Medulla oblongata (tissue), 1 donor: ENCODE measurements around the gene ETV3.
"Not testable (repeated sequence)": the region's sequence is repeated elsewhere in the genome, so short reads cannot be mapped to it uniquely, and the experiment has no call there.

Source experiments
- DNase-seq: peaks from one replicate; pipeline ENCODE4 v3.0.0-alpha.2; 2015; ENCODE audit errors: extremely low spot score

ETV3 gene

GRCh38 chr1:157112186-157112867 is 25.9 kb downstream of the ETV3 start:
- DNase-seq = no peak

- no peak for DNase-seq
Measured at GRCh38 chr1:157111396-157112165, 26.6 kb downstream of the ETV3 start.

- DNase-seq = no peak
Measured at GRCh38 chr1:157110686-157111085, 27.5 kb downstream of the ETV3 start.

DNA sequence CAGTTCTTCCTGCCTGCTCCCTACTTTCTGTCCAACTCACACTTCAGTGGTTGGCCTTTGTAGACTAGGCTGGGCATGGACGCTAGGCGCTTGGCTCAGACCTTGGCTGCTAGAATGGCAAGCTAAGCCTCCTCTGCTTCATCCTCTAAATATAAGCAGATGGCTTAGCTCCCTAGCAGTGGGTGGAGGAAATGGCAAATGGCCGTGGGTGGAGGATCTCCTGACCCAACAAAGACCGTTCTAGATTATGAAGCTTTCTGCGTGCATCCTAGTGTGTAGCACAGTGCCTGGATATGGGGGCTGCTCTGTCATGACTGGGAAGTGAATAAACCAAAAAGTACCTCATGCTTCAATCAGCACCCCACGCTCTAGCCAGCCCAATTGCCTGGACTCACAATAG is 28.2 kb downstream of the ETV3 start:
- DNase-seq = no peak

GRCh38 chr1:157108448-157108847 is 29.7 kb downstream of the ETV3 start:
- DNase-seq = no peak

- no peak for DNase-seq
Measured at GRCh38 chr1:157107702-157108101, 30.5 kb downstream of the ETV3 start.

DNA sequence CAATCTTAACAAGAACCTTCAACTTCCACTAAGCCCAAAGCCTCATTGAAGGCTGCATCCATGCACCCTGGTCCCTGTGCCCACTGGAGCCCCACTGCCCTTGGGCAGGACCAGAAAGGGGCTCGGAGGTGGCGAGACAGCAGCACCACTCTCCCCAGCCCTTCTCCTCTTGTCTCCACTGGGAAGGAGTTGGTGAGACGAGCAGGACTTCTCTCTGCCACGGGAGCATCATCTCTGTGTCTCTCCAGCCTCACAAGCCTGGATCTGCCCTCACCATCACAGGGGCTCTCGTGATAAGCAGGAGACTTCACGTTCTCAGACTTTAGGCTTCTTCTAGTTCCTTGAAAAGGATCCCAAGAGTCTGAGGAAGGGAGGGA is 31.4 kb downstream of the ETV3 start:
- DNase-seq = no peak

GRCh38 chr1:157105988-157106812 is 32.0 kb downstream of the ETV3 start:
- DNase-seq = peak; percentile 46

GRCh38 chr1:157105298-157105987 is 32.8 kb downstream of the ETV3 start:
- DNase-seq = no peak

GRCh38 chr1:157104598-157105293 is 33.4 kb downstream of the ETV3 start:
- peak; percentile 17 for DNase-seq

DNA sequence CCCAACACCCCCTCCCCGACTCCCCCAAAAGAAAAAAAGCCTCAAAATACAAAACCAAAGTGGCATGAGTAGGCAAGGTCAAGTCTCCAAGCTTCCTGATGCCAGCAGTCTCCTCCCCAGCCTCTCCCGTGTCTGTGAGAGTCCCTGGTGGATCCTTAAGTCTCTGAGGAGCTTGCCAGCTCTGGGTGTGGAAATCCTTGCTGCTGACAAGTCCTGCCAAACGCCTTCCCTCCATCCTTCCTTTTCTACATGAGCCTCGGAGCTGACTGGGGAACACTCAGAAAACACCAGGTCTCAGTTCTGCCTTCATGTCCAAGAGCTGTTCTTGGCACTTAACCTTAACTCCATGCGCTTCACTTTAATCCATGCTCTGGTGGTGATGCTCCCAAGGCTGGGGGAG is 34.9 kb downstream of the ETV3 start:
- DNase-seq = no peak

- DNase-seq = no peak
Measured at GRCh38 chr1:157101149-157101548, 37.0 kb downstream of the ETV3 start.

DNA sequence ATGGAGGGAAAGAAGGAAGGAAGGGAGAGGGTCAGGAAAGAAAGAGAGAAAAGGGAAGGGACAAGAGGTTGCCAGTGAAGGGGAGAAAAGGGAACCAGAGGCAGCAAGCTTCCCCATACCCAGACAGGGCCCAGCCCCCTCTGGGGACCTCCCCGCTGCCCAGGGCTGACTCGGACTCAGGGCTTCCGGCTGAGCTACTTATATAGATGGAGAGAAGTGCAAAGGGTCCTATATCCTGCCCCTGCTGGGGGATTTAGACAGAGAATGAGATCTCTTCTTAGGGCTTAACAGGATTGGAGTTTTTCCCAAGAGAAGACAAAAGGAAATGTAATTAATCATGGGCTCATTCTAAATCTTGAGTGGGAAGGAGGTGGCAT is 38.6 kb downstream of the ETV3 start, which contains the start of gene ETV3L:
Gene ETV3L (minus strand): TSS at position 176 of the 377 bp plus-strand sequence. CDS start 285 bp downstream, outside the sequence.
- peak; percentile 33 for DNase-seq

DNA sequence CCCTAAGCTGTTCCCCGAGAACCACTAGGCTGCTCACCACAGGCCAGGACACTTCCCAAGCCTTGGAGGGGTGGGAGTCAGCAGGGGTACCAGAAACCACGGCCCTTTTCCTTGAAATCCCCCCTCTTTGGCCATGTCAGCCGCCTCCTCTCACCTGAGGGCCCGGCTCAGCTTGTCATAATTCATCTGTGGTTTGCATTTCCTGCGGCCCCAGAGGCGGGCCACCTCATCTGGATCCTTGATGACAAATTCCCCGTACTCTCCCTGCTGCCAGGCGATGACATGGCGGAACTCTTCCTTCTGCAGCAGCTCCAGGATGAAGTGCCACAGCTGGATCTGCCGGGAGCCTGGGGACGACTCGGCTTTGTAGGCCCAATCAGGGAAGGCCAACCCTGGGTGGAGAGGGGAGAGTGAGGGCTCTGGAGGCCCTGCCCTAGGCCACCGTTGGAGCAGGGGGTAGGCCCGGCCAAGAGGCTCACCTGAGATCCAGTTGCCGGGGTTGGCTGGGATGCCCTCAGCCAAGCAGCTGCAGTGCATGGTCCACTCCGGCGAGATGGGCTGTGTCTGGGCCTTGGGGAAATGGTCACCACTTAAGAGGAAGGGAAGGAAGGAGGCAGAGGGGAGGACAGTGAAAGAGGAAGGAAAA is 39.1 kb downstream of the ETV3 start:
- not testable (repeated sequence) for DNase-seq

- no peak for DNase-seq
Measured at GRCh38 chr1:157098519-157098918, 39.7 kb downstream of the ETV3 start.

DNA sequence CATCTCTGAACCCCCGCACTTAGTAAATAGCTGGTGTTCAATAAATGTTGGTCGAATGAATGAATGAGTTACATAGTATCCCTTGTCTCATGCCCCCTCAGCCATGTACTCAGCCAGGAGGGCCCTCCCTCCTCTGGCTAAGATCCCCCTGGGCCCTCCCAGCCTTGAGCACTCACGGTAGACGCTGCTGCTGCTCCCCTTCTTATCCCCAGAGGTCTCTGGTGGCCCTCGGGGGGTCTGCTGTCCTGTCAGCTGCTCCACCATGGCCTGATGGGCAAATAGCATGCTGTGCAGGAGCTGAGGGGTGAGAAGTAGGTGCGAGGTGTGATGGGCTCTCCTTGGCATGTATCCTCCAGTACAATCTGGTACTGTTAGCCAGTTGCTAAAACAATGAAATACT is 40.5 kb downstream of the ETV3 start:
- DNase-seq = no peak

DNA sequence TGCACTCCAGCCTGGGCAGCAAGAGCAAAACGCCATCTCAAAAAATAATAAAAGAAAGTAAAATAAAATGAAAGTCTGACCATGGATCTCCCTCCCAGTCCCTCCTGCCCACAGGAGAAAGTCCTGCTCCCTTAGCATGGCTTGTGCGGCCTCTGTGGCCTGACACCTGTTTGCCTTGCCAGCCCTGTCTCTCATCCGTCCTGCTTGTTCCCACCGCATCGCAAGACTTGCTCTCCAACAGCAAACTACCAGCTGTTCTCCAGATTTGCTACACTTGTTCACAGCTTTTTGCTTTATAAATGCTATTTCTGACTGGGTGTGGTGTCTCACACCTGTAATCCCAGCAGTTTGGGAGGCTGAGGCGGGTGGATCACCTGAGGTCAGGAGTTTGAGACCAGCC is 41.3 kb downstream of the ETV3 start:
- no peak for DNase-seq

DNA sequence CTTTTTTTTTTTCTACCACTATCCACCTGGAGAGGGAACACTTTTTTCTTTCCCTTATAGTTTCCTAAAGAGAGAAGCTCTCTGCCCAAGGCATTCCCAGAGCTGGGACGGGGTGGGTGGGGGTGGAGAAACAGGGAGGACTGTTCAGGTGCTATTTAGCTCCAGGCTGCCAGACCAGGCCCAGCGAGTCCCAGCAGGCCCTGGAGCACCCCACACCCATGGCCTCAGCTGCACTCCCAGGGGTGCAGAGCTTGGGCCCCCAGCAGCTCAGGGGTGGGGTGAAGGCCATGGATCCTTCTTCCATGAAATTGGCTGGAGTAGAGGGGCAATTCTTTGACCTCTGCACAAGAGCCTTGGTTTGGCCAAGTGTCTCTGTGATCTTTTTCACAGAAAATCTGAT is 42.6 kb downstream of the ETV3 start:
- DNase-seq = no peak

DNA sequence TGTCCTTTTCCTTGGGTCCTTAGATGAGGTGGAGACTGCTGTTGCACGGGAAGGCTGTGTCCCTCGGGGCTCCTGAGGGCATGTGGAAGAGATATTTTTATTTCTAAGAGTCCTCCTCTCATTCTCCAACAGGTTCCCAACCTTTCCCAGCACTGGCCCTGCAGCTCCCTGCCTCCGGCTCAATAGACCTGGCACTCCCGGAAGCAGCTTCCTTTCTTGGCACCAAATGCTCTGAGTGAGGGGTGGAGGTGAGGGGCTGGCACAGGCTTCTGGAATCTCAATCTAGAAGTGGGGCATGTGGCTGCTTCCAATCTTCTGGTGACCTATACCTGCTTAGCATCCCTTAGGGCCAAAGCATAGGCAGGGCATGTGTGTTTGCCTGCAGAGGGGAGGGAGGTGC is 43.1 kb downstream of the ETV3 start:
- DNase-seq = no peak

DNA sequence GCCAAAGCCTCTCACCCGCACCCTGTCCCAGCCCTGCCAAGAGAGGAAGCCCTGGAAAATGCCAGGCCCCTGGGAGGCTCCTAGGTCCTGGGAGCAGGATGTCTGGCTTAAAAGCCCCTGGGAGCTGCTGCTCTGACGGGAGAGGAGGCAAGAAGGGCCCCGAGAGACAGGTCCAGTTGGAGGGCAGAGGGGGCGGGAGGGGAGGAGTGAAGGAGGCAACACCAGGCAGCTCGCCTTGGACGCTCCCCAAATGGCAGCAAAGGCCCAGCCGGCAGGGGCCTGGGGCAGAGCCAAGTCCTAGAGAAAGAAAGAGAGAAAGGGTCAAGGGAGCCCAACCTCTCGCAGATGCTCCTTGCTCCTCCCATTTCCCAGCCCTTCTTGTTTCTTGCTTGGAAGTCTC is 45.4 kb downstream of the ETV3 start:
- DNase-seq = peak; percentile 44
